ENCODE measurements around the gene CADPS. TPM values are rescaled to one million over a fixed set of nuclear protein-coding genes. Genes with fewer than 3 reads are reported as not detected.

CADPS gene
- total and polyA plus RNA-seq, 8 donors = 0.50 to 2.9 (median 2.2) TPM

DNA sequence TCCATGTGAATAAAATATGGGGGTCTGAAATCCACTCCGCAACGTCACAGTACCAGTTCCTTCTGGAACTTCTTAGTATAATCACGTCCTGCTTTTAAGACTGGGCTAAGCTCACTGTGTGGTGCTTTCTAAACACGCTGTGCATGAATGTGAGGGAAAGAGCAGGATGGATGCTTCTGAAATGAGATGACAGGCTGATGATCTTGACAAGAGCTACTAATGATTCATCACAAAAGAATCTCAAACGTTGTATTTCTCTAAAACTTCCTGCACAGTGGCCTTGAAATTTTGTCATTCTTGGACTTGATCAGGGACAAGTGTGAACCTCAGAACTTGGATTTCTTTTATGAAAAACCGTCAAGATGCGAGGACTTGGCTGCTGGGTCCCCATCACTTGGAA is 221.4 kb downstream of the CADPS start:
- Histone ChIP-seq H3K27ac (no peak overlapping the region), H3K27me3 (no peaks in the 10 kb centered on the region), H3K4me1 (no peaks in the 10 kb centered on the region), H3K9me3 (no peaks in the 10 kb centered on the region), H3K36me3 (no peaks in the 10 kb centered on the region), H3K4me3 (no peak overlapping the region)
- intact Hi-C loops (cut with DNase I) = no loop called here
- DNase-seq = no peak
- TF ChIP-seq, protein P1, sequence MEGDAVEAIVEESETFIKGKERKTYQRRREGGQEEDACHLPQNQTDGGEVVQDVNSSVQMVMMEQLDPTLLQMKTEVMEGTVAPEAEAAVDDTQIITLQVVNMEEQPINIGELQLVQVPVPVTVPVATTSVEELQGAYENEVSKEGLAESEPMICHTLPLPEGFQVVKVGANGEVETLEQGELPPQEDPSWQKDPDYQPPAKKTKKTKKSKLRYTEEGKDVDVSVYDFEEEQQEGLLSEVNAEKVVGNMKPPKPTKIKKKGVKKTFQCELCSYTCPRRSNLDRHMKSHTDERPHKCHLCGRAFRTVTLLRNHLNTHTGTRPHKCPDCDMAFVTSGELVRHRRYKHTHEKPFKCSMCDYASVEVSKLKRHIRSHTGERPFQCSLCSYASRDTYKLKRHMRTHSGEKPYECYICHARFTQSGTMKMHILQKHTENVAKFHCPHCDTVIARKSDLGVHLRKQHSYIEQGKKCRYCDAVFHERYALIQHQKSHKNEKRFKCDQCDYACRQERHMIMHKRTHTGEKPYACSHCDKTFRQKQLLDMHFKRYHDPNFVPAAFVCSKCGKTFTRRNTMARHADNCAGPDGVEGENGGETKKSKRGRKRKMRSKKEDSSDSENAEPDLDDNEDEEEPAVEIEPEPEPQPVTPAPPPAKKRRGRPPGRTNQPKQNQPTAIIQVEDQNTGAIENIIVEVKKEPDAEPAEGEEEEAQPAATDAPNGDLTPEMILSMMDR (IDR thresholded peaks at IDR 0.05) = no peak
- ATAC-seq = no peak

DNA sequence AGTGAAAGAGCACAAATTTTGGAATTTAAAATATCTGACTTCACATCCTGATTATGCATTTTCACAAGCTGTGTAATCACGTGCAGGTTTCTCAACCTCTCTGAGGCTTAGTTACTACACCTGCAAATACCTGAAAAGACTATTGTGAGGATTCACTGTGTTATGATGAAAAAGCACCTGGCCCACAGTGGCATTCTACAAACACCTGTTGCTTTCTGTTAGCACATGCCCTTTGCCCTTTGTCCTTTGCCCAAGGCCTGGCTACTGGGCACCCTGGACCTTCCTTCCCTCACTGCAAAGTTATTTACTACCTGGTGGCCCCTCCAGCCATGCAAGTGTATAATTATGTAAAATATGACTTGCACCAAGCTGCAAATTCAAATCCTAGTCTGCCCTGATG is 227.5 kb downstream of the CADPS start:
- ATAC-seq (no peak), DNase-seq (no peak)
- TF ChIP-seq, protein P1 (IDR thresholded peaks at IDR 0.05) = no peak
- H3K9me3 ChIP-seq = no peaks in the 10 kb centered on the region
- no peak overlapping the region for H3K27ac ChIP-seq
- intact Hi-C loops (cut with DNase I) = no loop called here
- H3K27me3 ChIP-seq = no peaks in the 10 kb centered on the region
- H3K4me1 ChIP-seq = no peaks in the 10 kb centered on the region
- no peak overlapping the region for H3K4me3 ChIP-seq
- H3K36me3 ChIP-seq = no peaks in the 10 kb centered on the region

DNA sequence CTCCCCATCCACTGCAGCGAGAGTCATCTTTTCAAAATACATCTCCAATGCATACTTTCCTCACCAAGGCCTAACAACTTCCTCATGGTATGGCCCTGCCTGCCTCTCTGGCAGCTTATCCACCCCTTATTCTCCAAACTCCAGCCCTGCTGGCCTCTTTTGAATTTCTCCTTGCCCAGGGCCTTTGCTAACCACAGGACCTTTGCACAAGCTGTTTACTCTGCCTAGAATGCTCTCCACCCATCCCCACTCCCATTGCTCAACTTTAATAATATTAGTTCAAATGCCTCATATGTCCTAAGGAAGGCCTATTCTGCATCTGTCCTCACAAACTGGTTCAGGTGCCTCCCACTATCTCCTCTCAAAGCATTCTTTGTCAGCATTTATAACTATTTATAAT is 230.7 kb downstream of the CADPS start:
- no peak for ATAC-seq
- Histone ChIP-seq H3K27ac (no peak overlapping the region), H3K4me1 (no peaks in the 10 kb centered on the region), H3K4me3 (no peak overlapping the region), H3K27me3 (no peaks in the 10 kb centered on the region), H3K36me3 (no peaks in the 10 kb centered on the region), H3K9me3 (no peaks in the 10 kb centered on the region)
- TF ChIP-seq, protein P1 (IDR thresholded peaks at IDR 0.05) = no peak
- intact Hi-C loops (cut with DNase I) = no loop called here
- no peak for DNase-seq

DNA sequence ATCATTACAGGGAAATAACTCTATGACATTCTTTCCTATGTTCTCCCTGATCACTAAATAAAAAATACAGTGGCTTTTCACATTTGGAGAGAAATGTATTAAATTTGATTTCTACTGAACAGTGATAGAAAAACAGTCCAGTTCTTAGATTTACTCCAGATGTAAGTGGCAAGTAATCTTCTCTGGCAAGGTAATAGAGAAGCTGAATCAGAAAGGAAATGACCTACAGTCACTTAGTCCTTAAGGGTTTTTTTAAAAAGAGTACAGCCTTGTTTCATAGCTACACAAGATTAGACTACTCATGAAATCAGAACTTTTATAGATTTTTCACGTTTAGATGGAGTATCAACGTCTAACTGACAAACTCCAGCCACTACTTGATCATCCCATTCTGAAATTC is 236.9 kb downstream of the CADPS start:
- Histone ChIP-seq H3K36me3 (no peaks in the 10 kb centered on the region), H3K4me3 (no peak overlapping the region), H3K27me3 (peaks cover 0 to 5% of the 10 kb centered on the region in 2 donors), H3K4me1 (no peaks in the 10 kb centered on the region), H3K27ac (no peak overlapping the region), H3K9me3 (no peaks in the 10 kb centered on the region)
- TF ChIP-seq, protein P1 (IDR thresholded peaks at IDR 0.05) = no peak
- ATAC-seq (no peak), DNase-seq (no peak)
- intact Hi-C loops (cut with DNase I) = no loop called here

DNA sequence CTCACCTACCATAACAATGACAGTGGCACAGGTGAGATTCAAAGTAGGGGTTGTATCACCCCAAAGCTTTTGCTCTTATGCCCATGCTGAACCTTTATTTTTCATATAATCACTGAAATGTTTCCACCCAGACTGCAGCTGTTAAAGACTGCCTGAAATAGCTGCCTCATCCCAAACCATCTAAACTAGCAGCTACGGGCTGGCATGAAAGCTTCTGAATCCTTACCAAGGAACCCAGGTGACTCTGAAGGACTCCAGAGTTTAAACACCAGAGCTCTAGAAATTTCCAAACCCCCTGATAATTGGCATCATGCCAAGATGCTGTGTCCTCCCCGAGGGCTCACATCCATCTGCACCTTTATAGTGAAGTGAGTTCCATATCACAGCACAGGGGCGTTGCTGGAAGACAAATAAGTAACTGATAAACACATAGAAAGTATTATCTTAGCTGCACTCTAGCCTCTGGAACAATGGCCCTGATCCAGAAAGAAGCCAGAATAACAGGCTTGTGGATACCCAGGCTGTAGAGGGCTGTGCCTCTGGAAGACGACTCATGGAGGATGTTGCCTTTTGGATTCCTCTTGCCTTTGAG is 238.9 kb downstream of the CADPS start:
- H3K4me1 ChIP-seq = no peaks in the 10 kb centered on the region
- no peaks in the 10 kb centered on the region for H3K36me3 ChIP-seq
- intact Hi-C loops (cut with DNase I) = no loop called here
- TF ChIP-seq, protein P1 (IDR thresholded peaks at IDR 0.05) = no peak
- H3K9me3 ChIP-seq = no peaks in the 10 kb centered on the region
- peaks cover 0 to 9% of the 10 kb centered on the region in 2 donors for H3K27me3 ChIP-seq
- DNase-seq (no peak), ATAC-seq (no peak)
- H3K27ac ChIP-seq = no peak overlapping the region
- no peak overlapping the region for H3K4me3 ChIP-seq

All from left lung (tissue), 10 donors.